NCI-H1092 (cell line): ENCODE data around the gene TNS2.
"Not testable (repeated sequence)": the region's sequence is repeated elsewhere in the genome, so short reads cannot be mapped to it uniquely, and the experiment has no call there.

Source experiments
- DNase-seq: peaks from one replicate; lab custom pipeline; 2025; lab: John Stamatoyannopoulos, UW

The TNS2 gene

DNA sequence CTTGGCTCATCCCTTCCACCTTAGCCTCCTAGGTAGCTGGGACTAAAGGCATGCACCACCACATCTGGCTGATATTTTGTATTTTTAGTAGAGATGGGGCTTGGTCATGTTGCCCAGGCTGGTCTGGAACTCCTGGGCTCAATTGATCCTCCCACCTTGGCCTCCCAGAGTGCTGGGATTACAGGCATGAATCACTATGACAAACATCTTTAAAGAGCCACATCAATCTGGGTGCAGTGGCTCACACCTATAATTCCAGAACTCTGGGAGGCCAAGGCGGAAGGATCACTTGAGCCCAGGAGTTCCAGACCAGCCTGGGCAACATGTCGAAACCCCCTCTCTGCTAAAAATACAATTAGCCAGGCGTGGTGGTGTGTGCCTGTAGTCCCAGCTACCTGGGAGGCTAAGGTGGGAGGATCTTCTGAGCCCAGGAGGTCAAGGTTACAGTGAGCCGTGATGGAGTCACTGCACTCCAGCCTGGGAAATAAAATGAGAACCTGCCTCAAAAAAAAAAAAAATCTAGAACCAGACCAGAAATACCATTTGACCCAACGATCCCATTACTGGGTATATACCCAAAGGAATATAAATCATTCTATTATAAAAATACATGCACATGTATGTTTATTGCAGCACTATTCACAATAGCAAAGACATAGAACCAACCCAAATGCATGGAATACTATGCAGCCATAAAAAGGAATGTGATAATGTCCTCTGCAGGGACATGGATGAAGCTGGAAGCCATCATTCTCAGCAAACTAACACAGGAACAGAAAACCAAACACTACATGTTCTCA, 45.1 kb downstream of the TNS2 start:
- not testable (repeated sequence) for DNase-seq

- DNase-seq, result not testable (repeated sequence)
These were observed 45.7 kb downstream of the TNS2 start for GRCh38 chr12:53095596-53095895.

GRCh38 chr12:53096089-53096741, 46.4 kb downstream of the TNS2 start:
- DNase-seq, result no peak

GRCh38 chr12:53096759-53097158, 46.9 kb downstream of the TNS2 start:
- DNase-seq, result no peak

DNA sequence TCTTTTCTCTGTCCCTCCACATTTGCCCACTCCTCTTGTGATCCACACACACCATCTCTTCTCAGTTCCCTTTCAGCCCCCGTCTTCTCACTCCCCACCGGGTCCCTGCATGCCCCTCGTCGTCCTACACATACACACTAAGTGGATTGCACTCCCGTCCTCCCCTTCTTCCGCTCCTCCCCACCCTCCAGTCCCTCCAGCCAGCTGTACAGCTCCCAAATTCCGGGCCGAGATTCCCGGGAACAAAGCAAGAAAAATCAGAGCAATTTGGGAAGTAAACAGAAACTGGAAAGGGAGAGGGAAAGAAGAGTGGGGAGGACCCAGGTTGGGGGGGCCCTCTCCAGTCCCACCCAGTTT, 47.3 kb downstream of the TNS2 start:
- DNase-seq, result no peak

- peak; percentile 13 for DNase-seq
These were observed 47.9 kb downstream of the TNS2 start, which contains the start of gene IGFBP6 for GRCh38 chr12:53097564-53098353. Gene IGFBP6, plus strand, starts transcription at chr12:53097667. Its CDS starts 51 bp downstream, at chr12:53097718.

GRCh38 chr12:53098354-53098981, 48.6 kb downstream of the TNS2 start:
- no peak for DNase-seq

DNA sequence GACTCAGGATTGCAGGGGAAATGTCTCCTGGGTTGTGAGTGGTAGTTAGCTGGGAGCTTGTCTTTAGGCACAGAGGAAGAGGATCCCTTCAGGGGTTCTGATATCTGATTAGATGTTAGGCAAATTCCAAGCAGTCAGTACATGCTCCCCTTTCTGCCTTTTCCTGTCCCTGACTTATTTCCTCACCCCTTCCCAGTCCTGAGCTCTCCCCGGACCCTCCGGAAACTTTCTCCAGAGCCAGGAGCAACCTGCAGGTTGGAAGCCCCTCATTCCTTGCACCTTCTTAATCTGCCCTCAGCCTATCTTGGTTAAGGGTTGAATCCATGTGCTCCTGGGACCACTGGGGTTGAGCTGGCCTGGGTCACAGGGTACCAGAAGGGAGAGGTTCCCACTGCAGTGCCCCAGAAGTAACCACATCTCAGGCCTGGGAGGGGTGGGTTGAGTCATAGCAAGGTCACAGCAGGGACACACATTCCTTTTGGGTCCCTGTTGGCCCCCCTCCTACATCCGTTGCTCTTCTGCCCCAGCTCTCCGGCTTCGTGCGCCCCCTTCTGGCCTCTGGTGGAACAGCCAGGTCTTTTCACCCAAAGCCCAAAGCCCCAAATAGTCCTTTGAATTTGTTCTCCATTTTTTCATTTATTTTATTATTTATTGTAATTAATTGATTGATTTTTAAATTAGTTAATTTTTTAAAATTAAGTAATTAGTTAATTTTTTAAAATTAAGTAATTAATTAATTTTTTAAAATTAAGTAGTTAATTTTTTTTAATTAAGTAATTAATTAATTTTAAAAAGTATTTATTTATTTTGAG, 49.4 kb downstream of the TNS2 start:
- DNase-seq, result peak; percentile 27

- DNase-seq, result no peak
These were observed 50.7 kb downstream of the TNS2 start for GRCh38 chr12:53100466-53101151.

GRCh38 chr12:53101266-53101665, 51.4 kb downstream of the TNS2 start:
- DNase-seq, result no peak

DNA sequence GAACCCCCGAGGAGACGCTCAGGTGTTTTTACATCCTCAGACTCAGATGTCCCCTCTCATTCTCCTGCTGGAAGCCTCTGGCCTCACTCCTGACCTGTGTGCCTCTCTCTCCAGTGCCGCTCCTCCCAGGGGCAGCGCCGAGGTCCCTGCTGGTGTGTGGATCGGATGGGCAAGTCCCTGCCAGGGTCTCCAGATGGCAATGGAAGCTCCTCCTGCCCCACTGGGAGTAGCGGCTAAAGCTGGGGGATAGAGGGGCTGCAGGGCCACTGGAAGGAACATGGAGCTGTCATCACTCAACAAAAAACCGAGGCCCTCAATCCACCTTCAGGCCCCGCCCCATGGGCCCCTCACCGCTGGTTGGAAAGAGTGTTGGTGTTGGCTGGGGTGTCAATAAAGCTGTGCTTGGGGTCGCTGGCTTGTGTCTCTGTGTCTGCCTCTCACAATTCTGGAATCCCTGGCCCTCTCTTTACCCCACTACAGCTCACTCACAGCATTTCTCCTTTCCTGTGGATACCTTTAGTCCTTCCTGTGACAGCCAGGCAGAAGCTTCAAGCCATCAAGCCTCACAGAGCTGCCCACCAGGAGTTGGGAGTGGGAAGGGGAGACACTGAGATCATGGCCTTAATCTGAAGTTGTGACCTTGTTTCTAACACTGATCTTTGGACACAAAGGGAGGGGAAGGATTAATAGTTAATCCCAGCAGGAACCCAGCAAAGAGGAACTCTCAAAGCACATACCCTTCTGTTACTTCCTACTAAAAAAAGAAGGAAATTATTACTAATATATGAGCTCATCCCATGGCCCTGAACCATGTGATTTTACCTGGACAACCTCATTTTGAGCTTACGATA, 52.3 kb downstream of the TNS2 start:
- no peak for DNase-seq

- DNase-seq, result no peak
These were observed 53.3 kb downstream of the TNS2 start, which contains the start of gene SOAT2 for GRCh38 chr12:53102883-53103807. Gene SOAT2, plus strand, starts transcription at chr12:53103486. Its CDS starts 92 bp downstream, at chr12:53103578.

GRCh38 chr12:53103860-53104305, 54.0 kb downstream of the TNS2 start:
- DNase-seq, result no peak

- DNase-seq, result no peak
These were observed 55.4 kb downstream of the TNS2 start for GRCh38 chr12:53105256-53105655.

DNA sequence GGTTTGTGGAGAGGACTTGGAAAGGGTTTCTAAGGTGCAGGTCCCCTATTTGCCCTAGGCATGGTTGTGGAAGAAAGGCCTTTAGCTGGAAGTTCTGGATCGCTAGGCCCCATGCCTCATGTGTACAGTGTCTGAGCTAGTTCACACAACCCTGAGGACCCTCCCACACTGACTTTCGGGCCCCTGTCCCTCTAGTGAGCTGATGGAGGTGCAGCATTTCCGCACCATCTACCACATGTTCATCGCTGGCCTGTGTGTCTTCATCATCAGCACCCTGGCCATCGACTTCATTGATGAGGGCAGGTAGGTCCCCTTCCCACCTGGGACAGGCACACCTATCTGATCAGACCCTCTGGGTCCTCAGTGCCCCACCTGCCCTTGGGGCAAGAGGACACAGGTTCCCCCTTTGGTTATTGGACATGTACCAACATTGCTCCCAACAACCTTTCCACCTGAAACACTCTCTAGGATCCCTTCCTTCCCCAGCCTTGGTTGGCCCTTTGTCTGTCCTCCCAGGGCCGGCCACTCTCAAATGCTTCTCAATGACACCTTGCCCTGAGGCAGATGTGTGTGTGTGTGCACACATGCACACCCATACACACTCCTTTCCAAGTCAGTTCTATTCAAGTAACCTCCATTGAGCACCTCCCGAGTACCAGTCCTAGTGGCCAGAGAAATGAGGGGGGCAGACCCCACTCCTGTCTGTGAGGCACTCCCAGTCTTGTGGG, 56.0 kb downstream of the TNS2 start:
- DNase-seq, result no peak

- no peak for DNase-seq
These were observed 57.3 kb downstream of the TNS2 start for GRCh38 chr12:53107122-53107521.

DNA sequence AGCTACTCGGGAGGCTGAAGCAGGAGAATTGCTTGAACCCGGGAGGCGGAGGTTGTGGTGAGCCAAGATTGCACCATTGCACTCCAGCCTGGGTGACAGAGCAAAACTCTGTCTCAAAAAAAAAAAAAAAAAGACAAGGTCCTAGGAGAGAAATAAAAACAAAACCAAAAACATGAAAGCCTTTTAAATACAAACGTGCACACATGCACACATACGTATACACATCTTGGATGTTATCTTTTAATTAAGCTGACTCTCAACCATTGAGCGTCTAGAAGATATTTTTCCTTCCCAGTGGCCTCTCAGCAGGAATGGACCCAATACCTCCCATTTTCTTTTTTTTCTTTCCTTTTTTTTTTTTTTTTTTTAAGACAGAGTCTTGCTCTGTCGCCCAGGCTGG, 62.6 kb downstream of the TNS2 start:
- not testable (repeated sequence) for DNase-seq

DNA sequence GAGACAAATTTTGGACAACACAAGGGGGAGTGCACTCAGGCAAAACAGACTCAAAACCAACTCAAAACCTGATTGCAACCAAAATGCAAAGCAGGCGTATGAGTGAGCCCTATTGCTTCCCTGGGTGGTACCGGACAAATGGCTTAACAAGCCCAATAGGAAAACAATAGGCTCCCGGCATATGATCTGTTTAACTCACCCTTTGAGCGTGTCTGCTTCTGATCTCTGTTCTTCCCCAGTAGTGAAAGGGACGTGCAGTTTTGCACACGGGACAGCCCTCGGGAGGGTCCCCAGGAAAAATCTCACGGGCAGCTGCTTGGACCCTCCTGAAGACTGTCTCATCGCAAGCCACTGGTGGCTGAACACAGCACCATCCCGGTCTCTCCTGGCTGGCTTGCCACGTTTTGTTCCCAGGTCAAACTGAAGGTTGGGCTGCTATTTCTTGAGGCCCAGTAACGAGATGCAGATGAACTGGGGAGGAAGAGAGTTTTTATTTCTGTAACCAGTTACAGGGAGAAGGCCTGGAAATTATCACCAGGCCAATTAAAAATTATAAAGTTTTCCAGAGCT, 63.4 kb downstream of the TNS2 start:
- DNase-seq, result no peak
